HL-60 (cell line): ENCODE measurements around the gene DGCR8.

Experiments
- DNase-seq, 2 experiments: peaks; one replicate each; pipeline ENCODE4 v3.0.0-alpha.2; 2010 to 2020; ENCODE audit warnings: low read depth in 1 of 2, low spot score in 1 of 2
- H3K27ac ChIP-seq: fragments of 250-450 bp; sonication (Bioruptor Pico); replicated peaks from 2 replicates; pipeline ENCODE4 v1.5.1; 2020; ENCODE audit warnings: mild to moderate bottlenecking, moderate library complexity
- H3K27me3 ChIP-seq: fragments of 250-450 bp; sonication (Bioruptor Pico); 2 replicates; pipeline ENCODE4 v1.5.1; 2021; ENCODE audit warnings: mild to moderate bottlenecking, moderate library complexity; ENCODE audit not compliant: insufficient read depth, poor library complexity, severe bottlenecking
- H3K4me3 ChIP-seq: replicated peaks from 2 replicates; pipeline ENCODE4 v1.5.1; 2011; ENCODE audit warnings: mild to moderate bottlenecking, control low read depth, low read length; ENCODE audit not compliant: insufficient read depth
- CTCF ChIP-seq: IDR thresholded peaks from one replicate; pipeline ENCODE4 v1.5.1; 2011; ENCODE audit warnings: low read length, control low read depth, inconsistent platforms; ENCODE audit not compliant: insufficient read depth
- GABPA ChIP-seq: IDR thresholded peaks from 2 replicates; pipeline ENCODE4 v1.6.1; 2012; ENCODE audit warnings: low read depth
- POLR2AphosphoS5 ChIP-seq: IDR thresholded peaks from 2 replicates; pipeline ENCODE4 v1.6.1; 2012; ENCODE audit warnings: low read depth
- REST ChIP-seq: IDR thresholded peaks from 2 replicates; pipeline ENCODE4 v1.6.1; 2012; ENCODE audit warnings: low read depth; ENCODE audit not compliant: insufficient replicate concordance
- SPI1 ChIP-seq: IDR thresholded peaks from 2 replicates; pipeline ENCODE4 v1.6.1; 2012; ENCODE audit warnings: low read depth, mild to moderate bottlenecking, borderline replicate concordance

Gene DGCR8

GRCh38 chr22:20127318-20127868 lies 47.4 kb downstream of the DGCR8 start:
- H3K27ac ChIP-seq: no peak overlapping the region
- H3K4me3 ChIP-seq: no peak overlapping the region
- TF ChIP-seq CTCF: no peak
- TF ChIP-seq POLR2AphosphoS5: peak; percentile 16; the same call in 1 of the 2 replicates
- no peak for TF ChIP-seq REST
- no peak for DNase-seq
- H3K27me3 ChIP-seq: peaks cover 15% of the 10 kb centered on the region

- H3K27ac ChIP-seq: no peak overlapping the region
- no peak for DNase-seq
Measured at GRCh38 chr22:20127869-20128618, 48.0 kb downstream of the DGCR8 start.

GRCh38 chr22:20128619-20128901 lies 48.5 kb downstream of the DGCR8 start:
- Histone ChIP-seq H3K27ac (no peak overlapping the region), H3K4me3 (no peak overlapping the region), H3K27me3 (peaks cover 21% of the 10 kb centered on the region)
- TF ChIP-seq POLR2AphosphoS5: no peak
- TF ChIP-seq SPI1: no peak
- no peak for TF ChIP-seq GABPA
- TF ChIP-seq REST: no peak
- no peak for TF ChIP-seq CTCF
- no peak for DNase-seq

More at GRCh38 chr22:20127869-20128618, 48.0 kb downstream of the DGCR8 start:
- no peak for TF ChIP-seq SPI1
- TF ChIP-seq CTCF: no peak
- TF ChIP-seq GABPA: no peak
- TF ChIP-seq REST: no peak
- no peak; the same call in 1 of the 2 replicates for TF ChIP-seq POLR2AphosphoS5
- Histone ChIP-seq H3K4me3 (no peak overlapping the region), H3K27me3 (peaks cover 21% of the 10 kb centered on the region)
